COLO668 (cell line): Measurements from ENCODE around the gene ZNF185.

Experiments used
- DNase-seq: peaks from one replicate; lab custom pipeline; 2025; ENCODE audit not compliant: unreplicated experiment; lab: John Stamatoyannopoulos, UW

Gene ZNF185

DNA sequence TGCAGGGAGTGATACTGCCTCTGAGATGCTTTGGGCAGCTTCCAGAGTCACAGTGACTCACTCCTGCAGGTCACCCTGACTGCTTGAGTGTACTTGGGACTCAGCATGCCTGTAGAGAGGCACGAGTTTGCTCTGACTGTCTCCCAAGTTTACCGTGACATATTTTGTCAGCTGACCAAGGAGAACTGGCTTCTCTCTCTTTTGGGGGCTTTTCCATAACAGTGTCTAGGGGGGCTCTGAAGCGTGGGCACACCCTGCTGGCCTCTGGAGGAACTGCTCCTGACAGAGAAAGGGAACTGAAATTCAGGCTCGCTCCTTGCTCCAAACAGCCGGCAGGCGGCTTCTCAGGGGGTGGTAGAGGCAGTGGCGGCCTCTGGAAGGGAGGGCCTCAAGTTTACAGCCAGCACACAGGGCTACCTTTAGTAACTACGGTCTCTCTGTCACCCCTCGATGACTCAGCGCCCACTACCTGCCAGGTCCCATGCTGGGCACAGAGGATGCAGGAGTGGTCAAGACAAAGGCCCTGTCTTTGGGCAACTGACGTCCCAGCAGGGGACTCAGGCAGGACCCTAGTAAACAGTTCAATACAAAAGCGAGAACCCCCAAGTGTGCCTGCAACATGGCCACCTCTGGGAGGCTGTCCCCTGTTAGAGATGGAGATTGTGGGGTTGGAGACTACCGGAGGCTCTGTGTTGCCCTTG is 17.8 kb downstream of the ZNF185 start:
- DNase-seq, result peak; percentile 12

DNA sequence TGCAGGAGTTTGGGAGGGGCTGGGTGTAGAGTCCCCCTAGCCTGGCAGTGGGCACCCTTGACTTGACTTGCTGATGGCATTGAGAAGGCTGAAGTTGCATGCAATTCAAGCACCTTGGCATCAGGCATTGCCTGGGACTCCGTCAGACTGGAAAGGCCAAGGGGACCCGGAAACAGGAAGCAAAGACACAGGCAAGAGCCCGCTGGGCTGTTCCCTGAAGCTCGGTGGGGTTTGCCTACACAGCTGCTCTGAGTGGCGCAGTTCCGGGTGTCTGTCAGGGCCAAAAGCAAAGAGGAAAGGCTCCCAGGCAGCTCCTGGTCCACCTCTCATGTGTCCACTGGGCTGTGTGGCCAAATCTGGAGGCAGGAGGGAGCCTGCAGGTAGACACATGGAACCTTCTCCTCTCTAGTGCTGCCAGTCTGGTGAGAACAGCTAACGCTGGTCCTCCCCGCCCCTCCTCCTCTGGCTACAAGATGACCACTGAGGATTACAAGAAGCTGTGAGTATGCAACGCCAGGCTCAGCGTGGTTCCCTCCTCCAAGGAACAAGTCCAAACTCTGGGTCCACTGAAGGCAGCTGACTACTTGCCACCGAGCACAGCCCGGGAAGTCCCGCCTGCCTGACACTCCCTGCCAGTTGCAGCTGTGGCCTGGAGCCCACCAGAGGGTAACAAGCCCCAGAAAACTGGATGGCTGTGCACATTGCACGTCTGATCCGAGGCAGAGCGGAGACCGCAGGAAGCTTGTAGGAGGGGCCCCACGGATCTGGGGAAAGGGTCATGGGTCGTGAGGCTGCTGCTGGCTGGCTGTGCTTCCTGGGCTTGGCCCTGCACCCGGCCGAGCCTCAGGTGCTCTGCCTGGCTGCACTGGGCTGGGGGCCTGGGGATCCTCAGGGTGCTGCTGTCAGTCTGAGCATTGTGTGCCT is 20.1 kb downstream of the ZNF185 start:
- DNase-seq, result no peak

DNA sequence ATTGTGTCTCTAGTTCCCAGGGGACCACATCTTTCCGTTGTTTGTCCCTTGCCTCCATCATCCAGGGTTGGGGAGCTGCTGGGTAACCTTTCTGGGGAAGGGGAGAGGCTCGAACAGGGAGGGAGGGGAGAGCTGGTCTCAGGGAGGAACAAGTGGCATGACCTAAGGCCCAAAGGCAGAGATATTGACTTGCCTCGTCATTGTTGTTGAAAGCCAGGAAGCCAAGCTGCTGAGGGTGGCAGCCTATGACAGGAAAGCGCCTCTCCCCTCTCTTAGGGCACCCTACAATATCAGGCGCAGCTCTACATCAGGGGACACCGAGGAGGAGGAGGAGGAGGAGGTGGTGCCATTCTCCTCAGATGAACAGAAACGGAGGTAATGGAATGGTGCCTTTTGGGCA is 20.8 kb downstream of the ZNF185 start:
- no peak for DNase-seq

DNA sequence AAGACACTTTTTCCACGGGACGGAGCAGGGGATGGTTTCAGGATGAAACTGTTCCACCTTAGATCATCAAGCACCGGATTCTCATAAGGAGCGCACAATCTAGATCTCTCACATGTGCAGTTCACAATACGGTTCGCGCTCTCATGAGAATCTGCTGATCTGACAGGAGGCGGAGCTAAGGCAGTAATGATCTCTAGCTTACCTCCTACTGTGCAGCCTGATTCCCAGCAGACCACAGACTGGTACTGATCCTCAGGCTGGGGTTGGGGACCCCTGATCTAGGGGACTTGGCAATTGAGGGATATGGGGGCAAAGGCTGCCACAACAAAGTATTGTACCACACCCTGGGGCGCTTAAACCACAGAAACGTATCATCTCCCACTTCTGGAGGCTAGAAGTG is 25.7 kb downstream of the ZNF185 start:
- DNase-seq, result no peak

DNA sequence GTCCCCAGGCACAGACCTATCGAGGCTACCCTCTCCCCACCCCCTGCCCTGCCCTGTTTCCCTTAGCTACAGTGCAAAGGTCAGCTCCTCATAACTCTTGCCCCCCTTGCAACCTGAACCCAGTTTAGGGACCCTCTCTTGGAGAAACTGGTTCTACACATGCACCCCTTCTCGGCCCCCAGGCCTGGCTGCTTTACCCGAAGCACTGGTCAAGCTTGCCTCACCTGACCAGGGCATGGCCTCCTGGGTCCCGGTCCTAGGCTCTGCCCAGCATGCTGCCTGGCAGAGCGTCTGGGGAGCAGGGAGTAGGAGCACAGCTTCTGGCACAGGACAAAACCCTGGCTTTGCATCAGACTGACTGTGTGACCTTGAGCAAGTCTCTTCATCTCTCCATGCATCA is 28.0 kb downstream of the ZNF185 start:
- no peak for DNase-seq

DNA sequence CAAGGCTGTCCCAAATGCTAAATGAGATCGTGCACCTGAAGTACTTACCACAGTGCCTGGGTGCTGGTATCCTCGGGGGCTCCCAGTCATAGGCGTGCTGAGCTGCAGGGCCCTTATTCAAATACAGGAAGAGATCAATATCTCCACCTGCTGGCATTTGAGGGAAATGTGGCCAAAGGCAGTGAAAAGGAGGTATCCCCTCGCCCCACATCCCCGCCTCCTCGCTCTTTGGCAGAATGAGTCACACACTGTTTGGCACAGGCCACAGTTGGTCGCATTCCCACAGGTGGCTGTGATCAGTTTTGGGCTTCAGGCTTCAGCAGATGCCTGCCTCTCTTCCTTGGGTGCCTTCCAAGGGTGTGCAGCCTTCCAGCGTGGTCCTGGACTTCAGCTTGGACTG is 28.4 kb downstream of the ZNF185 start:
- peak; percentile 57 for DNase-seq

DNA sequence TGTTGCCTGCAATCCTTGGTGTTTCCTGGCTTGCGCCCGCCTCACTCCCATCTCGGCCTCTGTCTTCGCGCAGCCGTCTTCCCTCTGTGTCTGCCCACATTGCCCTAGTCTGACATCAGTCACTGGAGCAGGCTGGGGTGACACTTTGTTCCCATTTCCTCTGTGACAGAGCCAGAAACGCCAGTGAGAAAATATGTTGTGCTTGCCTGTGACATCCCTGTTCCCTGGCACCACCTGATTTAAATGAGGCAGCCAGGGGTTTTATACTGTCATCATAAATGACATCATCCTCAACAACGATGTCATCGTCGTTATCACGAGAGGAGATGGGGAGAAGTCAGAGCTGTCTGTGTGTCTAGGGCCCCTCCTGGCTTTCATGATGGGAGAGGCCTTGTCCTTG is 29.1 kb downstream of the ZNF185 start:
- DNase-seq, result no peak

DNA sequence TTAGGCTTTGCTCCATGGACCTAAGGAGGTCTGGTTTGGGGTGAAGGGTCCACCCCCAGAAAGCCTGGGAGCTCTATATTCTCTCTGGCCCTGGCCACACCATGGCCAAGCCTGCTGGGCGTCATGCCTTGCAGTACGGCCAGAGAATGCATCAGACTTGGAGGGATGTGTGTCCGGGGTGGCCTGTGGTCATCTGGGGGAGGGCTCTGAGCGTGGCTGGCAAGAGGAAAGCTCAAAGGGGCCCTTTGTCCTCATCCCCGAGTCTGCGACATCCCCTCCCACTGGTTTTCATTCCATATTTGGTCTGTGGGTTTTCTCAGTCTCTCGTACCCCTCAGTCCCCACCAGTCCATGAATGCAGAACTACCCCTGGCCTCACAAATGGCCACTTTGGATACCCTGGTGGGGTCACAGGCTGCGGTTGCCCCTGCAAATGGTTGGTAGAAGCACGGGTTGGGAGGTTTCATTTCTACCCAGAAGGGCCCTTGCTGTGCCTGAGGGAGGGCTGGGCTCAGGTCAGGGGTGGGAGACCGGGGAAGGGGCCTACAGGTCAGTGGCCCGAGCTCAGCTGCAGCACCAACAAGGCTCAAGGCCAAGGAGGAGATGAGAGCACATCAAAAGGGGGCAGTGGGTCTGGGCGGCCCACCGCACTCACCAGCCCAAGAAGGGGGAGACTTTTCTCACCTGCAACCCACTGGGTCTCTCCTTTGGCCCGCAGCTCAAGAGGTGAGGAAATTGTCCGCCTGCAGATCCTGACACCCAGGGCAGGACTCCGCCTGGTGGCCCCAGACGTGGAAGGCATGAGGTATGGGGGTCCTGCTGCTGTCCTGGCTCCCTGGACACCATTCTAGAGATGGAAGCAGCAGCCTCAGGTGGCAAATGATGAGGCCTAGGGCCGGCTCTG is 30.2 kb downstream of the ZNF185 start:
- DNase-seq, result no peak

DNA sequence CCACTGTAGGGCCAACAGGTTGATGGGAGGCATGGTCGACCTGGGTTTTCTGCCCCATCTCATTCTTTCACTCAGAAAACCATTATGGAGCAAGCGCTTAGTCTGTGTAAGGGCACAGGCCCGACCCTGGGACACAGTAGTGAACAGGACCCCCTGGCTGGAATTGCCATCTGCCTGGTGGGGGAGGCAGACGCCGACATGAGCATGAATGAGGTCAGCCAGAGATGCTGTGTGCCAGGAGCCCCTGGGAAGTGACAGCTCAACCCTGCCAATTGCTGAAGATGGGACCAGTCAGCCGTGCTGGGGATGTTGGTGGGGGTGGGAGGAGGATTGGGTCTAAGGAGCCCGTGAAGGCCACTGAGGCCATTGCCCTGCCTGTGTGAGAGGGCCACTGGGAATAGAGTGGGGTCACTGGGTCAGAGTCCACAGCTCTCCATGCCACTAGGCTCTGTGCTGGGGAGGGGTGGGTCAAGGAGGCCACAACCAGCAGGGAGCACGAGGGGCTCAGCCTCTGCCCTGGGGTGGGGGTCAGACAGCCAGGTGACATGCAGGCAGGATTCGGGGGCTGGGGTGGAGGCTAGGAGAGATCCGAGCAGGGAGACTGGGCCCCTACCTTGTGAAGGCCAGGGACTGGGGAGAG is 31.0 kb downstream of the ZNF185 start:
- DNase-seq, result no peak

DNA sequence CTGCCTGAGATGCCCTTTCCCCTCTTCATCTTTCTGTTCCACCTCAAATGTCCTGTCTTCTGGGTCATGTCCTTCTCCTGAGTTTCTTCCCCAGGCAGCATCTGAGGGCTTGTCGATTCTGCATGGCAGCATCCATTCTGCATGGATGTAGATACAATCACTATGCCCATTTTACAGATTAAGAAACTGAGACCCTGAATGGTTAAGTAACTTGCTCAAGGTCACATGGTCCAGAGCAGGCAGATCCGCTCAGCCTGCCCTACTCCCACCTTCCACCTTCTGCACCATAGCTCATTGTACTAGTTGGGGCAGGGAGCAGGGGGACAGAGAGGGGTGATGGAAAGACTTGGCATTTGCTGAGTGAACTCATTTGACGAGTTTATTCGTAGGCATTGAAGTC is 32.0 kb downstream of the ZNF185 start:
- no peak for DNase-seq

DNA sequence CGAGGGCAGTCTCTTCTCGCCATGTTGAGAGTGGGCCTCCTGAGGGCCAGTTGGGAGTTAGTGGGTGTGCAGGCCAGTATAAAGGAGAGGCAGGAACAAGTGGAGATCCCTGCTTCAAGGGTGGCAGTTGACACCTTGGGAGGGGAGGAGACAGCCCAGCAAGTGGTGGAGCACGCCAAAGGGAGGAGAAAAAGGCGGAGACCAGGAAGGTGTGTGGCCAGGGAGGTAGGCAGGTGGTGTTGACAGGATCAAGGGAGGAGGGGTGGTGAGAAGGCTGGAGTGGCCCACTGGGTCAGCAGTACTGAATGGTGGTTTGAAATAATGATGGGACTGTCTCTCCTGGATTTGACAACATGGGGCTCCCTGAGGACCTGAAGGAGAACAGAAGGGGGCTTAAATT is 32.6 kb downstream of the ZNF185 start:
- DNase-seq, result no peak

DNA sequence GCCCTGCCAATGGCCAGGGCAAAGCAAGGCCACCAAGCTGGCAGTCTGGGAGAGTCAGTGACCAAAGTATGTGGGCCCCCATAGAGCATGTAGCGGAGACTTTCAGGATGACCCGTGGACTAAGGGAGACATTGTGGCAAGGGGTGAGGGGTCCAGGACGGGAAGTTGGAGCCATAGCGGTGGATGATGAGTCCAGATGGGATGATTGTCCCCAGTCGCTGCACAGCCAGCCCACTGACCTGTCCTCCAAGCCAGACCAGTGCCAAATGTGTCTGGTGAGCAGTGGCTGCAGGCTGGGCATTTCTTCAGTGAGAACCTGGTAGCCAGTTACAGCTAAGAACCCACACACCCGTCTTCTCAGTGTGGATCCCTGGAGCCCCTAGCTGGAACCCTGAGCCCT is 34.3 kb downstream of the ZNF185 start:
- DNase-seq, result no peak

DNA sequence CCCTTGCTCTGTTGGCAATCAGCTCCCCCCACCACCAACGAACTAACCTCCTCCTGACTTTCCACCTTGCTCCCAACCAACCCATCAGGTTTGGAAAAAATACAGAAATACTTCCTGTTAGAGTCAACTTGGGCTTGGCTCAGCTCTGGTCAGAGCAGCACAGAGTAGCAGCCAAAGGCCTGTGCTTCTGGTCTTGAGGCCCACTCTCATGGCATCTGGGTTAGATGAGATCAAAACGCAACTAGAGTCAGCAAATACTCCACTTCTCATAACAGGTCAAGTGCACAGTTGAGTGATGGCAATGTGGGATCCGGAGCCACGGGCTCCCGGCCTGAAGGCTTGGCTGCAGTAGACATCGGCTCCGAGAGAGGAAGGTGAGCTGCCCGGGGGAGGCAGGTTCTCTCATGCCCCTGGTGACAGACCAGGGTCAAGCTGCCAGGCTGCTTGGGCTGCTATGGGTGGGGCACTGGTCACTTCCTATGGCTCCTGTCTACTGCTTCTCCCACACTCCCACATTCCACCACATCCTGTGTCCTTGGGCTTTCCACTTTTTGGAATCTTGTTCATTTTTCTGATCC is 34.8 kb downstream of the ZNF185 start:
- no peak for DNase-seq

DNA sequence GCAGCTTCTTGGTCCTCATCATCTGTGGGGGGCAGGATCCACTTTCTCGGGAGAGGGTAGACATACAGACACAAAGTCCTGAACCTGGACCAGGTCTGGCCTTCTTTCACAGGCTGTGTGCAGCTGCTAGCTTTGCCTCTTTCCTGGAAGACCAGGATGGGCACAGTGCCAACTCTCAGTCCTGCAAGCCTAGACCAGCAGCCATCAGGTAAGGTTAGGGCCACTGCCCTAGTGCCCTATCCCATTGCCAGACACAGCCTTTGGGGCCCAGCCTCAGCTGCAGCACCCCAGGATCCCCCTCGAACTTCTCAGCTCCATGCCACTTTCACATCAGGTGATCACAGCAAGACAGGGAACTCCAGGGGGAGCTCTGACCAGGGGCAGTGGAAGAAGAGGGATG is 38.4 kb downstream of the ZNF185 start:
- DNase-seq, result peak; percentile 24

DNA sequence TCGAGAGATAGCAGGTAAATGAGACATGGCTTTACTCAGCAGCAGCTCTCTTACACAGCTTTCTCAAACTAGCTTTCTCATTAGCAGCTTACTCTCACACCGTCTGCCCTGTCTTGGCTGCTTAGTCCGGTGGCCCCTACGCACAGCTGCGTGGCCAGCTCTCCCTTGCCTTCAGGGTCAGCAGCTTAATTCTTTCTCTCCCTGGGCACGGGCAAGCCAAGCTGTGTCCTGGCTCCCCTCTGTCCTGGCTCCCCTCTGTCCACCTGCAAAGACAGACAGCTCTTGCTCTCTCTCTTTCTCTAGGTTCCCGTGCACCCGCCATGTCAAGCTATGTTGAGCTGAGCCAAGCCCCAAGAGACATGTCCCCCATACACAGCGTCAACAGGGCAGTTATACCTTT is 39.4 kb downstream of the ZNF185 start:
- no peak for DNase-seq

DNA sequence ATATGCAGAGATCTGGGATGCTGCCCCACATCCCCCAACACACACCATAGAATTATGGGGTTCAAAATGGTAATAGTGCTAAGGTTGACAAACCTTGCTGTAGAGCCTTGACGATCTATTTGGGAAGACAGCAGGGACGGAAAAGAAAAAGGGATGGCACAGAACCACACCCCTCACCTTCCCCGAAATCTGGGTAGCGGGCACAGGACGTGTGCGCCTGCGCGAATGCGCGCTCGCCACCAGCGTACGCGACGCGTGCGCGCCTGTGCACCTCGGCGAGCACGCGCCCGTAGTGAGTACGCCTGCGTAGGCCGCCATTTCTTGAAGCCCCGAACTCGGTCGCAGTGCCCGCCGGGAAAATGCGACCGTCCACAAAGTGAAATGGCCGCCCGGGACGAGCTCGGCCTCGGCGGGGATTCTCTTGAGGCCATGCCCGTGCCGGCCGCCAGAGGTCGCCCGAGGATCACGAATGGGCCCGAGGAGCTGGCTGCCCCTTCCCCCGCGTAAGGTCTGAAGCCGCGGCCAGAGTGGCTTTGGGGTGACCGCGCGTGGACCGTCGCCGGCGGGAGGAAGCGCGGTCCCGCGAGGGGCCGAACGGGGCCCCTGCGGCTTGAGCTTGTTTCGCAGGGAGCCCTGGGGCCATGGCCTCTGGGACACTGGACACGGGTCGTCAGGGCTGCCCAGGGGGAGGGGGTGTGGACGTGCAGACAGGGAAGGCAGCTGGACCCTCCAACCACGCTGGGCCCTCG is 43.6 kb downstream of the ZNF185 start:
- DNase-seq, result peak; percentile 97

DNA sequence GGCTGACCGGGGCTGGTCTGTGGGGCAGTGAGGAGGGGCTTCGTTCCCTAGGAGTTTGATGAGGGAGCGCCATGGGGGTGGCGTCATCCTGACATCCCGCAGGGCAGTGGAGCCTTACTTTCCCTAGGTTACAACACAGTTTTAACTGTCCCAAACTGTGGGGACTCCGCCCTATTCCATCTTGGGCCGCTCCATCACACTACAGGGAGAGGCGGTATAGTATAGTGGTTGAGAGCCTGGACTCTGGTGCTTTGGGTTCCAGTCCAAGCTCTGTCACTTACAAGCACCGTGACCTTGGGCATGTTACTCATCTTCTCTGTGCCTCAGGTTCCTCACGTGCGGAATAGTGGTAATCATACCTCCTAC is 44.2 kb downstream of the ZNF185 start:
- no peak for DNase-seq

DNA sequence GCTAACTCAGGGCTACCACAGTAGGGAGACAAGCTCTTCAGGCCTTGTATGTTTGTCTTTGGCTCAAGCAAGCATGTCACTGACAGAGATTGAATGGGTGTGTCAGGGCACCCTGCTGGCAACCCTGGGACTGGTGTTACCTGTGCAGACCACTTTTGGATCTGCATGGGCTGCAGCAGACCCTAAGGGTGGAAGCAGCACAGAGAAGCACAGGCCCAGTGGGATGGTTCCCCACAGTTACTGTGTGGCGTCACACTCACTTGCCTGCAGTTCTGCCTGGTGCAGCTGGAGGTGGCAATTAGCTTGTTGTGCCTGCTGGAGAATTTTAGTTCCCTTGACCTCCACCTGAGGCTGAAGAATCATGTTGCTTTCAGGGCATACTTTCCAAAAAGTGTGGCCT is 46.0 kb downstream of the ZNF185 start:
- no peak for DNase-seq

DNA sequence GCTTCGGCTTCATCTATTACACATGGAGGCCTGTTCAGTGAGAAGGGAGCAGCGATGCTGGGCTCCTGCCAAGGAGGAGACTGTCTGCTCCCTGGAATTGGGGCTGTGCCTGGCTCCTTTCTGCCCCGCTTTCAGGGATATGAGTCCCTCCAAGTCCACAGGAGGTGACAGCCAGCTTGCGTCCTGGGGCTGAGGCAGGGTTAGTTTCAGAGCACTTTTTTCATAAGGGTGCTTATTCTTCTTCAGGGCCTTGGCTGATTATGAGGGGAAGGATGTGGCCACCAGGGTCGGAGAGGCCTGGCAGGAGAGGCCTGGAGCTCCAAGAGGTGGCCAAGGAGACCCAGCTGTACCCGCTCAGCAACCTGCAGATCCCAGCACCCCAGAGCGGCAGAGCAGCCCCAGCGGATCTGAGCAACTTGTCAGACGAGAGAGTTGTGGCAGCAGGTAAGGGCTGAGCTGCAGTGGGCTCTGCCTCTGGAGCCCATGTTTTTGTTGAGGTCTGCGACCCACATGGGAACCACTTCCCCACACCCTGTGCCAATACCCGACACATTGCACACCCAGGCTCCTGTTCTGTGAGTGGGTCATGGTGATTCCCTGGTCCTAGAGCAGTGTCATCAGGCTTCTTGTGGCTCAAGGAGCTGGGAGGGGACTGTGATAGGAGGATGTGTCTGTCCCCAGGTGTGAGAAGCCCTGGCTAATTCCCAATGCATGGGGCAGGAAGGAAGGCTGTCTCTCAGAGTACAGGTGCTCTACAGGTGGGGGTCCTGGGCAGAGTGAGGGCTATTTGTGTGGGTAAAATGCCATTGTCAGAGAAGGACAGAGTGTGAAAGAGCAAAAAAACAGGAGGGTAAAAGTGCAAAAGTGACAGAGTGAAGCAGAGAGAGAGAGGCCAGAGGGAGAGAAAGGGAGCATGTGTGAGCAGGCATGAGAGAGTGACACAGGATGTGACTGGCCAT is 47.4 kb downstream of the ZNF185 start:
- no peak for DNase-seq
